AG04450 (cell line): ENCODE results near the gene HTRA1. TPM values are rescaled to one million over a fixed set of nuclear protein-coding genes. Genes with fewer than 3 reads are reported as not detected.

Experiments used
- CTCF ChIA-PET: fragments of 300-600, 350-600 bp; formaldehyde crosslinking; extraction: SDS; loops from one replicate; lab custom pipeline; 2022; ENCODE audit warnings: antibody characterized with exemption, inconsistent platforms; lab: Charles Lee
- POLR2A ChIA-PET: fragments of 350-600 bp; formaldehyde crosslinking; extraction: SDS; loops from one replicate; lab custom pipeline; 2021; ENCODE audit warnings: antibody characterized with exemption, inconsistent platforms; lab: Yijun Ruan, JAX
- DNase-seq: peaks from one replicate; pipeline ENCODE4 v3.0.0-alpha.2; 2011; ENCODE audit warnings: low read depth, low spot score
- H3K27ac ChIP-seq: one replicate; pipeline ENCODE4 v1.5.1; 2012; ENCODE audit warnings: low read depth, low read length, control low read depth
- H3K27me3 ChIP-seq: one replicate; pipeline ENCODE4 v1.6.0; 2012; ENCODE audit warnings: low read length; ENCODE audit not compliant: control insufficient read depth, insufficient read depth
- H3K4me3 ChIP-seq: 2 replicates; pipeline ENCODE4 v1.5.1; 2011; ENCODE audit warnings: mild to moderate bottlenecking, low read depth, low read length, control low read depth
- H3K9me3 ChIP-seq: 2 replicates; pipeline ENCODE4 v1.5.1; 2012; ENCODE audit warnings: low read length; ENCODE audit not compliant: control insufficient read depth, insufficient read depth
- polyA plus RNA-seq: library from polyadenylated mRNA; depleted of rRNA; stranded (reverse); fragments of >200 nt; gene quantifications from 2 replicates; pipeline ENCODE4 v1.2.3, GENCODE V29; 2011
- TF ChIP-seq, protein P1 (sequence below): IDR thresholded peaks from 2 replicates; pipeline ENCODE4 v1.5.1; 2011; ENCODE audit warnings: low read depth, low read length, control low read depth, inconsistent platforms

Gene HTRA1
- polyA plus RNA-seq, 1 experiment: 187 TPM

DNA sequence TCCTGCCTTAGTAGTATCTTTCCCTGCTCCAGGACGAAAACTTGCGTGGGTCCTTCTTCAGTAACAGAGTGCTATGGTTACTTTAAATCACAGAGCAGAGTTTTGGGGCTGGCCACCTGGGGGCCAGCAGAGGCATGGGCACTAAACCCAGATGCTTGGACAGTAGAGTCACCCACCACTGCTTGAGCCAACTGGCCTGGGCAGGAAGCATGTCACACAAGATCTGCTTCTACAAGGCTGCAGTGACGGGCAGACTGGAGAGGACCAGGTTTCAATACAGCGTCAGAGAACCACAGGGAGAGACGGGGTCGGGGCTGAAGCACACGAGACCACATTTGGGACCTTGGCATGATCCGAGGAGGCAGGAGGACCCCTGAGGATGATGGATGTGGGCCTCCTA is 84.9 kb downstream of the HTRA1 start:
- ChIA-PET POLR2A (no interaction called here), CTCF (interaction anchor here (0.6 to 1.1 kb wide), 2 partner anchors 19 to 24 kb away, joined by 3 read pairs; no protein-coding TSS in a partner anchor)
- TF ChIP-seq, protein P1, sequence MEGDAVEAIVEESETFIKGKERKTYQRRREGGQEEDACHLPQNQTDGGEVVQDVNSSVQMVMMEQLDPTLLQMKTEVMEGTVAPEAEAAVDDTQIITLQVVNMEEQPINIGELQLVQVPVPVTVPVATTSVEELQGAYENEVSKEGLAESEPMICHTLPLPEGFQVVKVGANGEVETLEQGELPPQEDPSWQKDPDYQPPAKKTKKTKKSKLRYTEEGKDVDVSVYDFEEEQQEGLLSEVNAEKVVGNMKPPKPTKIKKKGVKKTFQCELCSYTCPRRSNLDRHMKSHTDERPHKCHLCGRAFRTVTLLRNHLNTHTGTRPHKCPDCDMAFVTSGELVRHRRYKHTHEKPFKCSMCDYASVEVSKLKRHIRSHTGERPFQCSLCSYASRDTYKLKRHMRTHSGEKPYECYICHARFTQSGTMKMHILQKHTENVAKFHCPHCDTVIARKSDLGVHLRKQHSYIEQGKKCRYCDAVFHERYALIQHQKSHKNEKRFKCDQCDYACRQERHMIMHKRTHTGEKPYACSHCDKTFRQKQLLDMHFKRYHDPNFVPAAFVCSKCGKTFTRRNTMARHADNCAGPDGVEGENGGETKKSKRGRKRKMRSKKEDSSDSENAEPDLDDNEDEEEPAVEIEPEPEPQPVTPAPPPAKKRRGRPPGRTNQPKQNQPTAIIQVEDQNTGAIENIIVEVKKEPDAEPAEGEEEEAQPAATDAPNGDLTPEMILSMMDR: no peak
- Histone ChIP-seq H3K27ac (no peak overlapping the region), H3K9me3 (no peaks in the 10 kb centered on the region), H3K27me3 (peaks cover 5% of the 10 kb centered on the region), H3K4me3 (no peak overlapping the region)
- DNase-seq: no peak

- Histone ChIP-seq H3K4me3 (no peak overlapping the region), H3K27ac (no peak overlapping the region), H3K27me3 (peaks cover 3% of the 10 kb centered on the region), H3K9me3 (no peaks in the 10 kb centered on the region)
- CTCF ChIA-PET: interaction anchor here (0.9 kb wide), 1 partner anchor 17 kb away, joined by 4 read pairs; no protein-coding TSS in a partner anchor
- POLR2A ChIA-PET: no interaction called here
- TF ChIP-seq, protein P1: no peak
- DNase-seq: no peak
Measured at GRCh38 chr10:122548407-122549085, 87.2 kb downstream of the HTRA1 start.

DNA sequence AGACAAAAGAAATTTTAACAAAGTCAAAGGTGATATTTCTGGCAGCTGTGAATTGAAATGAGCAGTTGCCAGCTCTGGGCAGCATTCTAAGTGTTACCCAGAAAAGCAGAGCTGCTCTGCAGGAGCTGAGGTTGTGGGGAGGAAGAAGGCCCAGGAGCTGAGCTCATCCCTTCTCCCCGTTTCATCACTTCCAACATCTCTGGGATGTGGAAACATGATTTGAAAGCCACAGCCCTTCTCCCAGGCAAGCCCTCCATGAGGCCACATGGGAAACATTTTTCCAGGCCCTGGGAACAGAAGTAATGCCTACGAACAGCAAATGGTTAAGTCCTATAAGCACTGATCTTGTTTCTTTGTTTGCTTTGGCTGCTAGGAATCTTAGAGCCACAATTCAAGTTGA is 88.3 kb downstream of the HTRA1 start:
- H3K9me3 ChIP-seq: no peaks in the 10 kb centered on the region
- POLR2A ChIA-PET: no interaction called here
- no peak overlapping the region for H3K27ac ChIP-seq
- no peak overlapping the region for H3K4me3 ChIP-seq
- DNase-seq: no peak
- TF ChIP-seq, protein P1: no peak
- H3K27me3 ChIP-seq: no peaks in the 10 kb centered on the region
- CTCF ChIA-PET: no interaction called here

- TF ChIP-seq, protein P1: no peak
- H3K4me3 ChIP-seq: no peak overlapping the region
- no peaks in the 10 kb centered on the region for H3K27me3 ChIP-seq
- POLR2A ChIA-PET: no interaction called here
- H3K9me3 ChIP-seq: no peaks in the 10 kb centered on the region
- H3K27ac ChIP-seq: no peak overlapping the region
- DNase-seq: no peak
- CTCF ChIA-PET: no interaction called here
Measured at GRCh38 chr10:122550427-122550826, 89.1 kb downstream of the HTRA1 start.

GRCh38 chr10:122550983-122551382 is 89.6 kb downstream of the HTRA1 start:
- POLR2A ChIA-PET: no interaction called here
- CTCF ChIA-PET: no interaction called here

More at GRCh38 chr10:122550983-122551382, 89.6 kb downstream of the HTRA1 start:
- no peak for DNase-seq
- Histone ChIP-seq H3K27ac (no peak overlapping the region), H3K4me3 (no peak overlapping the region), H3K9me3 (no peaks in the 10 kb centered on the region), H3K27me3 (no peaks in the 10 kb centered on the region)
- TF ChIP-seq, protein P1: no peak
